GM23338 (cell line): ENCODE results near the gene C1orf21.

Experiments
- CREB1 ChIP-seq: fragments of 250-450 bp; sonication (Bioruptor Pico); IDR thresholded peaks from 2 replicates; pipeline ENCODE4 v1.5.0; 2020; ENCODE audit warnings: low read depth, mild to moderate bottlenecking, moderate library complexity
- CTCF ChIP-seq, 2 experiments: fragments of 200-600 bp in 1 of 2; sonication (generic) in 1 of 2; conservative IDR thresholded peaks; 2 replicates each; pipeline versions ENCODE4 v1.5.1 to v1.6.1; 2016 to 2017; ENCODE audit warnings: antibody characterized with exemption in 2 of 2, low read depth in 2 of 2, mild to moderate bottlenecking in 2 of 2, moderate library complexity in 1 of 2
- EZH2 ChIP-seq: fragments of 200-600 bp; sonication (generic); IDR thresholded peaks from one replicate; pipeline ENCODE4 v1.8.0; 2017; ENCODE audit warnings: antibody characterized with exemption, mild to moderate bottlenecking, low read depth; ENCODE audit not compliant: unreplicated experiment
- EZH2phosphoT487 ChIP-seq: fragments of 200-600 bp; sonication (generic); IDR thresholded peaks from one replicate; pipeline ENCODE4 v1.8.1; 2018; ENCODE audit warnings: antibody characterized with exemption; ENCODE audit not compliant: unreplicated experiment
- NANOG ChIP-seq: IDR thresholded peaks from 2 replicates; pipeline ENCODE4 v1.6.1; 2016; ENCODE audit warnings: antibody characterized with exemption, borderline replicate concordance
- POLR2AphosphoS5 ChIP-seq: IDR thresholded peaks from 2 replicates; pipeline ENCODE4 v1.6.1; 2016; ENCODE audit warnings: antibody characterized with exemption, low read depth
- REST ChIP-seq: IDR thresholded peaks from one replicate; pipeline ENCODE4 v1.6.1; 2018; ENCODE audit warnings: antibody characterized with exemption; ENCODE audit not compliant: unreplicated experiment
- STAT1 ChIP-seq: IDR thresholded peaks from one replicate; pipeline ENCODE4 v1.6.1; 2016; ENCODE audit warnings: antibody characterized with exemption; ENCODE audit not compliant: unreplicated experiment
- ZNF114 ChIP-seq: fragments of 250-450 bp; sonication (Bioruptor Pico); IDR thresholded peaks from 2 replicates; pipeline ENCODE4 v1.5.0; 2020; ENCODE audit warnings: mild to moderate bottlenecking, moderate library complexity
- ZNF331 ChIP-seq: fragments of 250-450 bp; sonication (Bioruptor Pico); IDR thresholded peaks from 2 replicates; pipeline ENCODE4 v1.5.0; 2020; ENCODE audit warnings: low read depth, mild to moderate bottlenecking, moderate library complexity
- ZNF462 ChIP-seq: fragments of 250-450 bp; sonication (Bioruptor Pico); IDR thresholded peaks from 2 replicates; pipeline ENCODE4 v1.5.0; 2020; ENCODE audit warnings: mild to moderate bottlenecking, moderate library complexity

GRCh38 chr1:184493987-184494388 is 107.2 kb downstream of the C1orf21 start:
- TF ChIP-seq REST (no peak), EZH2 (no peak), POLR2AphosphoS5 (no peak), CTCF (conservative IDR thresholded peaks at IDR 0.05; ENCODE audit: low read depth in 2 of 2) (no peak), NANOG (no peak), ZNF331 (CRISPR knock-in tag) (no peak), EZH2phosphoT487 (no peak), STAT1 (no peak), CREB1 (CRISPR knock-in tag) (no peak), ZNF462 (CRISPR knock-in tag) (no peak), ZNF114 (CRISPR knock-in tag) (no peak)
